AG04449 (cell line): ENCODE data around the gene MTNR1B.

Experiments used
- CTCF ChIA-PET: fragments of 350-600 bp; formaldehyde crosslinking; extraction: SDS; loops from one replicate; lab custom pipeline; 2021; ENCODE audit warnings: antibody characterized with exemption; lab: Yijun Ruan, JAX
- POLR2A ChIA-PET: fragments of 400-600, 350-600 bp; formaldehyde crosslinking; extraction: SDS; loops from one replicate; lab custom pipeline; 2020; ENCODE audit warnings: antibody characterized with exemption, inconsistent platforms; lab: Yijun Ruan, JAX
- DNase-seq: peaks from one replicate; pipeline ENCODE4 v3.0.0-alpha.2; 2010; ENCODE audit warnings: low read depth, low spot score
- H3K4me3 ChIP-seq: 2 replicates; pipeline ENCODE4 v1.5.1; 2011; ENCODE audit warnings: low read depth, mild to moderate bottlenecking, control low read depth, low read length
- TF ChIP-seq, protein P1 (sequence below): IDR thresholded peaks from one replicate; pipeline ENCODE4 v1.5.1; 2011; ENCODE audit warnings: mild to moderate bottlenecking, moderate library complexity, low read length, control low read depth, inconsistent platforms; ENCODE audit not compliant: insufficient read depth; ENCODE audit errors: missing control alignments

MTNR1B gene

DNA sequence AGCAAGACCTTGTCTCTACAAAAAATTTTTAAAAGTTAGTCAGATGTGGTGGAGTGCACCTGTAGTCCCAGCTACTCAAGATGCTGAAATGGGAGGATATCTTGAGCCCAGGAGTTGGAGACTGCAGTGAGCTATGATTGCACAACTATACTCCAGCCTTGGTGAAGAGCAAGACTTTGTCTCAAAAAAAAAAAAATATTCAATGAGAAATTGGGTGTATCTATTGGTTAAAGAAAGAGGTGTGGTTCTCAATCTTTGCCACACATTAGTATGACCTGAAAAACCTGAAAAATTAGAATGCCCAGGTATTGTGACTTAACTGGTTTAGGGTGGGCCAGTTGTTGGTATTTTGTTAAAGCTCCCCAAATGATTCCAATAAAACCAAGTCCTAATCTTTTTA is 32.4 kb downstream of the MTNR1B start:
- DNase-seq: no peak
- ChIA-PET CTCF (no interaction called here), POLR2A (interaction anchor here (0.6 to 1.0 kb wide), 2 partner anchors 22 to 53 kb away, joined by 3 read pairs; no protein-coding TSS in a partner anchor)
- H3K4me3 ChIP-seq: no peak overlapping the region
- TF ChIP-seq, protein P1, sequence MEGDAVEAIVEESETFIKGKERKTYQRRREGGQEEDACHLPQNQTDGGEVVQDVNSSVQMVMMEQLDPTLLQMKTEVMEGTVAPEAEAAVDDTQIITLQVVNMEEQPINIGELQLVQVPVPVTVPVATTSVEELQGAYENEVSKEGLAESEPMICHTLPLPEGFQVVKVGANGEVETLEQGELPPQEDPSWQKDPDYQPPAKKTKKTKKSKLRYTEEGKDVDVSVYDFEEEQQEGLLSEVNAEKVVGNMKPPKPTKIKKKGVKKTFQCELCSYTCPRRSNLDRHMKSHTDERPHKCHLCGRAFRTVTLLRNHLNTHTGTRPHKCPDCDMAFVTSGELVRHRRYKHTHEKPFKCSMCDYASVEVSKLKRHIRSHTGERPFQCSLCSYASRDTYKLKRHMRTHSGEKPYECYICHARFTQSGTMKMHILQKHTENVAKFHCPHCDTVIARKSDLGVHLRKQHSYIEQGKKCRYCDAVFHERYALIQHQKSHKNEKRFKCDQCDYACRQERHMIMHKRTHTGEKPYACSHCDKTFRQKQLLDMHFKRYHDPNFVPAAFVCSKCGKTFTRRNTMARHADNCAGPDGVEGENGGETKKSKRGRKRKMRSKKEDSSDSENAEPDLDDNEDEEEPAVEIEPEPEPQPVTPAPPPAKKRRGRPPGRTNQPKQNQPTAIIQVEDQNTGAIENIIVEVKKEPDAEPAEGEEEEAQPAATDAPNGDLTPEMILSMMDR: no peak

DNA sequence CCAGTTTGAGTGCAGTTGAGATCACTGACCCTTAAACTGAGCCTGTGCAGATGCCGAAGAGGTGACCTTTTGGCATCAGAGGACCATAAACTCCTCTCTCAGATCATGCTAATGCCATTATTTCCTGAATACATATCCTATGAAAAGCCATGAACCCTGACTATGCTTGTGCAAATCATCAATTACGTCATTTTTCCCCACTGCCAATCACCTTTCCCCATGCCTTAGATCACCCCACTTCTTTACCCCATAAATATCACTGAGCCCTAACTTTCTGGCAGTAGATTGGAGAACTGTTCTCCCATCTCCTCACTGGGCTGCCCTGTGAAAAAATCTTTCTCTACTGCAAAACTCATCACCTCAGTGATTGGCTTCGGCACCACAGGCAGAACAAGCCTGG is 32.9 kb downstream of the MTNR1B start:
- TF ChIP-seq, protein P1: no peak

DNA sequence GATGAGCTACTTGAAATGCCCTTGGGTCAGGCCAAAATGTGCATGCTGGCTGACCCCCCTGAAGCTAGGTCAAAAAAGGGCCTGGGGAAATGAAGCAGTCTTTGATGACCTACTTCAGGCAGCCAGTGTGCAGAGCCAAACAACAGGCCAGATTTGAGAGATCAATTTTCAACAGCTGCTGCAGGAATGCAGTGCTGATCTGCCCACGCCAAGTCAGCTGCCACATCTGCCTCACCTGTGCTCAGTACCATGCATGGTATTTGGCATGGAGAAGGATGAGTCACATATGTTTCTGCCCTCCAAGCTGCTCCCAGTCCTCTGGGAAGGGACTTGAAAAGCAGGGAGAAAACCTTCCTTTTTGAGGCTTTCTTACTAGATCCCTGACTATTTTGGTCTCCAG is 35.8 kb downstream of the MTNR1B start:
- no peak overlapping the region for H3K4me3 ChIP-seq
- POLR2A ChIA-PET: no interaction called here
- CTCF ChIA-PET: interaction anchor here (0.5 kb wide), 1 partner anchor 714 kb away, joined by 3 read pairs; no protein-coding TSS in a partner anchor
- no peak for DNase-seq
- TF ChIP-seq, protein P1: no peak

More for the DNA sequence above, 32.9 kb downstream of the MTNR1B start:
- DNase-seq: no peak
- POLR2A ChIA-PET: no interaction called here
- no peak overlapping the region for H3K4me3 ChIP-seq
- CTCF ChIA-PET: no interaction called here

DNA sequence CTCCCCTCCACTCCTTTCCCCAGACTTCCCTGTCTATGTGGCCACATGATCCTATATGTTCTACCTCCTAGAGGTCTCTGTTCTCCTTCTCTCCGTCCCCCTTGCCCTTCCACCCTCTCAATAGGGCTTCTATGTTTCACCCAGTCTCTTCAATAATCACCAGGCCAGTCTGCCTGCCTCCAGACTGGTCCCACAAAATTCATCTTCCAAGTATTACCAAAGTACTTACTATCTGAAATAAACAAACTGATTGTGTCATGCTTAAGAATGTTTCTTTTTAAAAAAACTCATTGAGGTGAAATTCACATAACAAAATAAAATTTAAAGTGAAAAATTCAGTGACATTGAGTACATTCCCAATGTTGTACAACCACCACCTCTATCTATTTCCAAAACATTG is 44.2 kb downstream of the MTNR1B start:
- H3K4me3 ChIP-seq: no peak overlapping the region
- DNase-seq: no peak
- ChIA-PET CTCF (no interaction called here), POLR2A (no interaction called here)
- TF ChIP-seq, protein P1: no peak

DNA sequence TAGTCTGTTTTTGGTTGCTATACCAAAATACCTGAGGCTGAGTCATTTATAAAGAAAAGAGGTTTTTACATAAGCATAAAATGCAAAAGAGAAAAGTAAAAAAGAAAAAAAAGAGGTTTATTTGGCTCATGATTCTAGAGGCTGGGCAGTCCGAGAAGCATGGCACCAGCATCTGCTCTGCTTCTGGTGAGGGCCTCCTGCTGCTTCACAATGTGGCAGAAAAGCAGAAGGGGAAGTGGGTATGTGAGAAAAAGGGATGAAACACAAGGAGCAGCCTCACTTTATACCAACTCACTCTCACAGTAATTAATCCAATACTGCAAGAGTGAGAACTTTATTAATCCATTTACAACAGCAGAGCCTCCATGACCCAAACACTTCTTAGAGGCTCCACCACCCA is 47.1 kb downstream of the MTNR1B start:
- POLR2A ChIA-PET: no interaction called here
- no peak for DNase-seq
- CTCF ChIA-PET: no interaction called here
- TF ChIP-seq, protein P1: no peak
- H3K4me3 ChIP-seq: no peak overlapping the region

DNA sequence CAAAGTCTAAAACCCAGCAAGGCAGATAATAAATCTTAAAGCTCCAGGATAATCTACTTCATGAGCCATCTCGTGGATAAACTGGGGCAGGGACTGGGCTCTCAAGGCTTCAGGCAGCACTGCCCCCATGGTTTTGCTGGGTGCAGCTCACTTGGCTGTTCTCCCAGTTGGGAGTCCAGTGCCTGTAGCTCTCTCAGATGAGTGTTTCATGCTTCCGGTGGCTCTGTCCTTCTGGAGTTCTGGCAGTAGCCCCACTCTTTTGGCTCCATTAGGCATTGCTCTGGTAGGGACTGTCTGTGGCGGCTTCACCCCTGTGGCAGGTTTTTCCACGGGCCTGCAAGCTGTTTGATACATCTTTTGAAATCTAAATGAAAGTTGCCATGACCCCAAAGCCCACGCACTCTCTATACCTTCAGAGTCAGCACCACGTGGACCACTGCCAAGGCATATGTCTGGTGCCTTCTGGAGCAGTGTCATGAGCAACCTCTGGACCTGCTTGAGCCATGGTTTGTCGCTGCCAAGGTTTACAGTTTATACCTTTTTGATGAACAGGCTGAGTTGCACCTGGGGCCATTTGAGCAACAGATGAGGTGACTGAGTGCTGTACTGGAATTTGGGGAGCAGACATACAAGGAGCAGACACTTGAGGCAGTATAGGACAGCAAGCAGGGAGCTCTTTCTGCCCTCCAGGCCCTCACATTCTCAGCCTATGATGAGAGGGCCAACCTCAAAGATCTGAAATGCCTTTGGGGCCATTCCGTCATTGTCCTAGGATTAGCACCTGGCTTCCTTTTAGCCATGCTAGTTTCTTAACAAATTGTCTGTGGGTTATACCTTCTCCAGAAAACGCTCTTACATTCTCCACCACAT is 48.6 kb downstream of the MTNR1B start:
- ChIA-PET POLR2A (no interaction called here), CTCF (interaction anchor here (0.9 to 1.5 kb wide), 2 partner anchors 8 to 46 kb away, joined by 3 read pairs; no protein-coding TSS in a partner anchor)
- no peak for DNase-seq
- TF ChIP-seq, protein P1: no peak
- no peak overlapping the region for H3K4me3 ChIP-seq
